OCI-LY7 (cell line): ENCODE data around the gene CHCHD6. TPM values are rescaled to one million over a fixed set of nuclear protein-coding genes. Genes with fewer than 3 reads are reported as not detected.

Experiments used
- BruUV-seq: library from RNA; stranded (reverse); fragments of 400-500 nt; replicated peaks from 2 replicates; lab custom pipeline; 2021; lab: Mats Ljungman, UMichigan
- CTCF ChIA-PET: fragments of 300-600 bp; sonication (Branson Sonifier 250); formaldehyde crosslinking; loops from one replicate; lab custom pipeline; 2022; ENCODE audit warnings: antibody characterized with exemption; ENCODE audit not compliant: unreplicated experiment; lab: Charles Lee
- POLR2A ChIA-PET: fragments of 300-600 bp; sonication (Branson Sonifier 250); formaldehyde crosslinking; loops from one replicate; lab custom pipeline; 2022; ENCODE audit warnings: antibody characterized with exemption; lab: Charles Lee
- DNase-seq: peaks from one replicate; pipeline ENCODE4 v3.0.0-alpha.2; 2015; ENCODE audit warnings: low spot score
- H2AFZ ChIP-seq: fragments of 200-600 bp; sonication (generic), shearing (Covaris generic); 2 replicates; pipeline ENCODE4 v1.6.1; 2014; ENCODE audit warnings: mild to moderate bottlenecking, antibody characterized with exemption, low read length, moderate library complexity
- H3K27ac ChIP-seq: fragments of 200-600 bp; sonication (generic); 2 replicates; pipeline ENCODE4 v1.5.1; 2014; ENCODE audit warnings: mixed run types, low read depth, mild to moderate bottlenecking, moderate library complexity, low read length, inconsistent platforms; ENCODE audit not compliant: poor library complexity, severe bottlenecking
- H3K36me3 ChIP-seq: fragments of 200-600 bp; sonication (generic); 2 replicates; pipeline ENCODE4 v1.6.1; 2014; ENCODE audit warnings: mild to moderate bottlenecking, antibody characterized with exemption, low read length, moderate library complexity, mixed read lengths; ENCODE audit not compliant: insufficient read depth
- H3K4me1 ChIP-seq: fragments of 200-600 bp; sonication (generic); 2 replicates; pipeline ENCODE4 v1.5.1; 2014; ENCODE audit warnings: mild to moderate bottlenecking, low read length; ENCODE audit not compliant: insufficient read depth, poor library complexity, severe bottlenecking
- H3K4me2 ChIP-seq: fragments of 200-600 bp; sonication (generic); 2 replicates; pipeline ENCODE4 v1.6.1; 2014; ENCODE audit warnings: mild to moderate bottlenecking, low read length
- H3K4me3 ChIP-seq: fragments of 200-600 bp; sonication (generic); 2 replicates; pipeline ENCODE4 v1.5.1; 2014; ENCODE audit warnings: mild to moderate bottlenecking, low read depth, low read length; ENCODE audit not compliant: poor library complexity, severe bottlenecking
- H3K79me2 ChIP-seq: fragments of 200-600 bp; sonication (generic); 2 replicates; pipeline ENCODE4 v1.6.1; 2016; ENCODE audit warnings: low read depth, mild to moderate bottlenecking, low read length, moderate library complexity, mixed read lengths; ENCODE audit not compliant: insufficient read depth
- H3K9me2 ChIP-seq: fragments of 200-600 bp; sonication (generic); 2 replicates; pipeline ENCODE4 v1.6.1; 2016; ENCODE audit warnings: mild to moderate bottlenecking, low read length, mixed read lengths; ENCODE audit not compliant: insufficient read depth
- H3K9me3 ChIP-seq: fragments of 200-600 bp; sonication (generic); 2 replicates; pipeline ENCODE4 v1.6.1; 2014; ENCODE audit warnings: mild to moderate bottlenecking, mixed run types, low read length, mixed read lengths
- H4K20me1 ChIP-seq: fragments of 200-600 bp; sonication (generic); 2 replicates; pipeline ENCODE4 v1.6.1; 2014; ENCODE audit warnings: mild to moderate bottlenecking, antibody characterized with exemption, low read length, moderate library complexity, mixed read lengths; ENCODE audit not compliant: insufficient read depth
- EZH2phosphoT487 ChIP-seq: fragments of 200-600 bp; sonication (generic); IDR thresholded peaks from 2 replicates; pipeline ENCODE4 v1.6.1; 2018; ENCODE audit warnings: low read depth, borderline replicate concordance, mild to moderate bottlenecking, mixed run types, antibody characterized with exemption, low read length, moderate library complexity, mixed read lengths
- intact Hi-C: fragments of 100-400 bp; cut with micrococcal nuclease; formaldehyde crosslinking; loops from one replicate; pipeline ENCODE4 v1.10.0; 2022; ENCODE audit not compliant: unreplicated experiment
- total RNA-seq, 2 experiments: library from RNA; depleted of rRNA in 1 of 2; stranded (reverse); fragments of >200 nt in 1 of 2; shearing (Covaris generic) in 1 of 2; gene quantifications; 2 replicates each; pipeline ENCODE4 v1.2.3, GENCODE V29; 2014 to 2022
- TF ChIP-seq, protein P1 (sequence below): fragments of 200-600 bp; sonication (generic); conservative IDR thresholded peaks from 2 replicates; pipeline ENCODE4 v1.5.1; 2014; ENCODE audit warnings: mild to moderate bottlenecking, antibody characterized with exemption, low read length, moderate library complexity, mixed read lengths

Gene CHCHD6
- total RNA-seq, 2 experiments from 2014 or later, result 14.7 to 21.2 TPM

DNA sequence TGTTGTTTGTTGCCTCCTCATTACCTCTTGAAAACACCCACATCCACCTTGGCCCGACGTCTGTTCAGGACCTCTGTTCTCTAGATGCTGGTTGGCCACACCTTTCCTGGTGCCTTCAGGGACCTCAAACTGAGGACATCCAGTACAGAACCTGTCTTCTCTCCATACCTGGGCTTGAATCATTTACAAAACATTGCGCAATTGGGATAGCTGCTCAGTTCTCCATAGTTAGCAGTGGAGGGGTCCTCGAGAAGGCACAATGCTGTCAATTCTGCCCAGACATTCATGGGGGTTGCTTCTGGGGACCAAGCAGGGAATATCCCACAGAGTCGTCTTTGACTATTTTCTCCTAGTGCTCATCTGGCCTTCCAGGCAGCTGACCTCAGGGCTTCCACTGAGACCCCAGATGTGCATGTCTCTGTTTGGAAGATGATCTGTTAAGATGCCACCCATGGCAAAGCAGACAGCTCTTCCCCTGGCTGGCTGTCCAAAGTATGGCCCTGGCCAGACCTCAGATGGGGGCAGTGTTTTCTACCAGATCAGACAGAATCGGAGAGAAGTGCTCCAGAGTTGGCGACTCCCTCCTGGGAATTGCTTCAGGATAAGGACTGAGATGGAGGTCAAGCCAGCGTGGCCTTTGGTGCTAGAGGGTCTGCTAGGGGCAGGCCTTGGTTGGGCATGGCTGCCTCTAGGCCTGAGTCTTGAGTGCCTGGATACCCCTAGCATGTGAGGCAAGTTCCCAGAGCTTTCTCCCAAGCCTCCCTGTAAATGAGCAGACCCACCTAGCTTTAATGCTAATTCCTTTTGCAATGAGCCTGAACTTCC is 46.1 kb downstream of the CHCHD6 start:
- POLR2A ChIA-PET, result no interaction called here
- Histone ChIP-seq H3K27ac (no peak overlapping the region), H4K20me1 (no peaks in the 10 kb centered on the region), H3K9me3 (no peaks in the 10 kb centered on the region), H3K9me2 (no peaks in the 10 kb centered on the region), H3K36me3 (no peaks in the 10 kb centered on the region), H2AFZ (no peak overlapping the region), H3K4me3 (no peak overlapping the region), H3K79me2 (no peaks in the 10 kb centered on the region), H3K4me1 (no peaks in the 10 kb centered on the region), H3K4me2 (no peak overlapping the region)
- no peak for TF ChIP-seq EZH2phosphoT487
- TF ChIP-seq, protein P1, sequence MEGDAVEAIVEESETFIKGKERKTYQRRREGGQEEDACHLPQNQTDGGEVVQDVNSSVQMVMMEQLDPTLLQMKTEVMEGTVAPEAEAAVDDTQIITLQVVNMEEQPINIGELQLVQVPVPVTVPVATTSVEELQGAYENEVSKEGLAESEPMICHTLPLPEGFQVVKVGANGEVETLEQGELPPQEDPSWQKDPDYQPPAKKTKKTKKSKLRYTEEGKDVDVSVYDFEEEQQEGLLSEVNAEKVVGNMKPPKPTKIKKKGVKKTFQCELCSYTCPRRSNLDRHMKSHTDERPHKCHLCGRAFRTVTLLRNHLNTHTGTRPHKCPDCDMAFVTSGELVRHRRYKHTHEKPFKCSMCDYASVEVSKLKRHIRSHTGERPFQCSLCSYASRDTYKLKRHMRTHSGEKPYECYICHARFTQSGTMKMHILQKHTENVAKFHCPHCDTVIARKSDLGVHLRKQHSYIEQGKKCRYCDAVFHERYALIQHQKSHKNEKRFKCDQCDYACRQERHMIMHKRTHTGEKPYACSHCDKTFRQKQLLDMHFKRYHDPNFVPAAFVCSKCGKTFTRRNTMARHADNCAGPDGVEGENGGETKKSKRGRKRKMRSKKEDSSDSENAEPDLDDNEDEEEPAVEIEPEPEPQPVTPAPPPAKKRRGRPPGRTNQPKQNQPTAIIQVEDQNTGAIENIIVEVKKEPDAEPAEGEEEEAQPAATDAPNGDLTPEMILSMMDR, result no peak
- no TSS peak for BruUV-seq
- no peak for DNase-seq
- intact Hi-C loops, result no loop called here
- CTCF ChIA-PET, result no interaction called here

DNA sequence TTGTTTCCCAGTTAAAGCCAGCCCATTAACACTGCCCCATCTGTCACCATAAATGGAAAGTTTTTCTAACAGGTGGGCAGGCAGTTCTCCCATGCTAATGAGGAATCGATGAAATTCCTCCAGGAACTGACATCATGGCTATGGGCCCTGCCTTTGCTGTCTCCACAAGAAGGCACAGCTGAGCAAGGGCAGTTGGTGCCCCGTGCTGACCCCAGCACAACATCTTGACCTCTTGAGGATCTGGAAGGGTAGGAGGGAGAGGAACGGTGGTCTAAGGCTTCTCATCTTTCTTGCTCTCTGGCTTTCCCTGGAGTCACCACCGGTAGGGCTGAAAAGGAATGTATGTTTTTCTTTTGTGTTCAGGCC is 46.7 kb downstream of the CHCHD6 start:
- no peak overlapping the region for H3K4me3 ChIP-seq
- H3K4me2 ChIP-seq, result no peak overlapping the region
- H2AFZ ChIP-seq, result no peak overlapping the region
- no peak for TF ChIP-seq EZH2phosphoT487
- TF ChIP-seq, protein P1, result no peak
- ChIA-PET POLR2A (no interaction called here), CTCF (no interaction called here)
- H3K79me2 ChIP-seq, result no peaks in the 10 kb centered on the region
- H3K9me2 ChIP-seq, result no peaks in the 10 kb centered on the region
- no peaks in the 10 kb centered on the region for H3K36me3 ChIP-seq
- no TSS peak for BruUV-seq
- no peaks in the 10 kb centered on the region for H3K4me1 ChIP-seq
- H4K20me1 ChIP-seq, result no peaks in the 10 kb centered on the region
- intact Hi-C loops, result no loop called here
- no peaks in the 10 kb centered on the region for H3K9me3 ChIP-seq
- no peak overlapping the region for H3K27ac ChIP-seq
- DNase-seq, result no peak
